GM19023 (cell line): ENCODE measurements around the gene PFDN6.
"Not testable (repeated sequence)": the region's sequence is repeated elsewhere in the genome, so short reads cannot be mapped to it uniquely, and the experiment has no call there.

Experiments
- ATAC-seq: cut with Tn5 transposase; IDR thresholded peaks from one replicate; pipeline ENCODE4 v1.9.1; 2021; ENCODE audit warnings: mild to moderate bottlenecking, moderate library complexity; ENCODE audit not compliant: unreplicated experiment

Gene PFDN6

GRCh38 chr6:33288921-33289783 is at the start of gene PFDN6, which contains the start of gene WDR46:
Gene PFDN6, plus strand, starts transcription at chr6:33289601. Its CDS starts 256 bp downstream, at chr6:33289857.
Gene WDR46, minus strand, starts transcription at chr6:33289239. Its CDS starts 69 bp downstream, at chr6:33289170.
- ATAC-seq: peak; percentile 92

GRCh38 chr6:33241968-33242367 is 47.4 kb upstream of the PFDN6 start:
- ATAC-seq: no peak

GRCh38 chr6:33243476-33243875 is 45.9 kb upstream of the PFDN6 start:
- ATAC-seq: no peak

GRCh38 chr6:33247977-33248642 is 41.3 kb upstream of the PFDN6 start:
- ATAC-seq: no peak

GRCh38 chr6:33248643-33248931 is 40.8 kb upstream of the PFDN6 start:
- no peak for ATAC-seq

GRCh38 chr6:33248932-33249731 is 40.3 kb upstream of the PFDN6 start:
- ATAC-seq: peak; percentile 90

GRCh38 chr6:33249732-33250630 is 39.4 kb upstream of the PFDN6 start:
- no peak for ATAC-seq

- ATAC-seq: no peak
Measured at GRCh38 chr6:33250731-33251130, 38.7 kb upstream of the PFDN6 start.

GRCh38 chr6:33251395-33252012 is 37.9 kb upstream of the PFDN6 start:
- ATAC-seq: no peak

GRCh38 chr6:33252759-33253158 is 36.6 kb upstream of the PFDN6 start:
- ATAC-seq: no peak

- no peak for ATAC-seq
Measured at GRCh38 chr6:33254591-33254990, 34.8 kb upstream of the PFDN6 start.

- no peak for ATAC-seq
Measured at GRCh38 chr6:33259032-33259431, 30.4 kb upstream of the PFDN6 start.

- not testable (repeated sequence) for ATAC-seq
Measured at GRCh38 chr6:33262490-33262889, 26.9 kb upstream of the PFDN6 start.

GRCh38 chr6:33264015-33264414 is 25.4 kb upstream of the PFDN6 start:
- ATAC-seq: no peak

- ATAC-seq: peak; percentile 19
Measured at GRCh38 chr6:33271117-33271467, 18.3 kb upstream of the PFDN6 start.

GRCh38 chr6:33271468-33272274 is 17.7 kb upstream of the PFDN6 start, which contains the start of the genes RPS18 and VPS52:
Gene RPS18, plus strand, starts transcription at chr6:33272075. Its CDS starts 45 bp downstream, at chr6:33272120.
Gene VPS52, minus strand, starts transcription at chr6:33271876. Its CDS starts 201 bp downstream, at chr6:33271675.
- peak; percentile 75 for ATAC-seq

- ATAC-seq: no peak
Measured at GRCh38 chr6:33272275-33273128, 16.9 kb upstream of the PFDN6 start.
